OCI-LY3 (cell line): Measurements from ENCODE around the gene PMEL.
A peak's percentile ranks its signal among the peaks of the same experiment; 100 is the strongest.

Experiments
- H2AFZ ChIP-seq: fragments of 200-600, 300-600 bp; shearing (Covaris generic); 2 replicates; pipeline ENCODE4 v1.6.0; 2014; ENCODE audit warnings: antibody characterized with exemption, low read depth, low read length
- H3K27ac ChIP-seq: fragments of 200-600, 300-600 bp; sonication (generic); 2 replicates; pipeline ENCODE4 v1.5.1; 2014; ENCODE audit warnings: mild to moderate bottlenecking, low read length, moderate library complexity, mixed read lengths
- H3K27me3 ChIP-seq: fragments of 200-600, 300-600 bp; sonication (generic); 2 replicates; pipeline ENCODE4 v1.6.1; 2014; ENCODE audit warnings: low read depth, low read length, mixed read lengths
- H3K36me3 ChIP-seq: fragments of 200-600, 300-600 bp; sonication (generic); replicated peaks from 2 replicates; pipeline ENCODE3; 2014; ENCODE audit warnings: low read depth, low read length, mixed read lengths
- H3K4me1 ChIP-seq: fragments of 300-600, 200-600 bp; sonication (generic); 2 replicates; pipeline ENCODE4 v1.6.1; 2014; ENCODE audit warnings: low read length, mixed read lengths
- H3K4me2 ChIP-seq: fragments of 200-600, 300-600 bp; sonication (generic); 2 replicates; pipeline ENCODE4 v1.6.1; 2014; ENCODE audit warnings: low read length, mixed read lengths
- H3K4me3 ChIP-seq: fragments of 300-600, 200-600 bp; sonication (generic); 2 replicates; pipeline ENCODE4 v1.5.1; 2014; ENCODE audit warnings: antibody characterized with exemption, mild to moderate bottlenecking, low read length, moderate library complexity
- H3K79me2 ChIP-seq: fragments of 300-600, 200-600 bp; shearing (Covaris generic); 2 replicates; pipeline ENCODE4 v1.6.1; 2014; ENCODE audit warnings: mild to moderate bottlenecking, low read length, mixed read lengths
- H3K9ac ChIP-seq: fragments of 300-600, 200-600 bp; shearing (Covaris generic); 2 replicates; pipeline ENCODE4 v1.6.0; 2014; ENCODE audit warnings: mild to moderate bottlenecking, low read length, moderate library complexity
- H3K9me3 ChIP-seq: fragments of 200-600, 300-600 bp; shearing (Covaris generic); 2 replicates; pipeline ENCODE4 v1.6.1; 2014; ENCODE audit warnings: low read length, mixed read lengths; ENCODE audit not compliant: insufficient read depth
- H4K20me1 ChIP-seq: fragments of 200-600, 300-600 bp; sonication (generic); 2 replicates; pipeline ENCODE4 v1.6.1; 2016; ENCODE audit warnings: low read length, mixed read lengths; ENCODE audit not compliant: insufficient read depth
- CTCF ChIP-seq: fragments of 200-600, 300-600 bp; sonication (generic); IDR thresholded peaks from 2 replicates; pipeline ENCODE4 v1.5.1; 2014; ENCODE audit warnings: antibody characterized with exemption, low read length, low read depth
- EZH2phosphoT487 ChIP-seq: fragments of 200-600 bp; shearing (Covaris generic); IDR thresholded peaks from 2 replicates; pipeline ENCODE4 v1.6.1; 2018; ENCODE audit warnings: antibody characterized with exemption, mixed run types, low read depth

PMEL gene

GRCh38 chr12:55979069-55979468 lies 13.2 kb upstream of the PMEL start:
- H3K4me3 ChIP-seq = no peak overlapping the region
- H3K9ac ChIP-seq = no peak overlapping the region
- no peak overlapping the region for H3K4me2 ChIP-seq
- TF ChIP-seq EZH2phosphoT487 (no peak), CTCF (no peak)
- no peaks in the 10 kb centered on the region for H4K20me1 ChIP-seq
- no peak overlapping the region for H2AFZ ChIP-seq
- peaks cover 7% of the 10 kb centered on the region for H3K4me1 ChIP-seq
- H3K27me3 ChIP-seq = no peaks in the 10 kb centered on the region
- no peak overlapping the region for H3K27ac ChIP-seq
- H3K9me3 ChIP-seq = no peaks in the 10 kb centered on the region
- peaks cover 19% of the 10 kb centered on the region for H3K79me2 ChIP-seq
- peaks cover 11% of the 10 kb centered on the region for H3K36me3 ChIP-seq

GRCh38 chr12:55978393-55978792 lies 12.6 kb upstream of the PMEL start:
- H3K4me1 ChIP-seq = peaks cover 7% of the 10 kb centered on the region
- H3K4me2 ChIP-seq = no peak overlapping the region
- no peak overlapping the region for H3K27ac ChIP-seq
- no peaks in the 10 kb centered on the region for H3K9me3 ChIP-seq
- H3K9ac ChIP-seq = no peak overlapping the region
- no peak overlapping the region for H3K4me3 ChIP-seq
- no peaks in the 10 kb centered on the region for H3K27me3 ChIP-seq
- H2AFZ ChIP-seq = no peak overlapping the region
- no peak for TF ChIP-seq EZH2phosphoT487
- no peak for TF ChIP-seq CTCF
- H4K20me1 ChIP-seq = no peaks in the 10 kb centered on the region
- H3K79me2 ChIP-seq = peaks cover 20% of the 10 kb centered on the region
- peaks cover 11% of the 10 kb centered on the region for H3K36me3 ChIP-seq

- Histone ChIP-seq H3K9ac (peak overlapping the region; percentile 86), H4K20me1 (no peaks in the 10 kb centered on the region), H3K36me3 (peaks cover 17% of the 10 kb centered on the region), H3K4me3 (peak overlapping the region; percentile 87), H3K9me3 (no peaks in the 10 kb centered on the region), H3K27me3 (no peaks in the 10 kb centered on the region), H3K79me2 (peaks cover 20% of the 10 kb centered on the region), H3K27ac (peak overlapping the region; percentile 61), H3K4me2 (peak overlapping the region; percentile 75), H2AFZ (no peak overlapping the region), H3K4me1 (peaks cover 16% of the 10 kb centered on the region)
- TF ChIP-seq CTCF = no peak
- no peak for TF ChIP-seq EZH2phosphoT487
Measured at GRCh38 chr12:55974308-55974730, 8.5 kb upstream of the PMEL start.

GRCh38 chr12:55973599-55974307 lies 7.9 kb upstream of the PMEL start, which contains the start of gene RAB5B:
Gene RAB5B (plus strand): TSS chr12:55974078. CDS start chr12:55986961, 12,883 bp downstream.
- Histone ChIP-seq H3K9me3 (no peaks in the 10 kb centered on the region), H3K27ac (peak within 1 kb of the TSS; percentile 61), H4K20me1 (no peaks in the 10 kb centered on the region), H3K27me3 (no peaks in the 10 kb centered on the region), H3K4me2 (peak within 1 kb of the TSS; percentile 75), H2AFZ (no peak within 1 kb of the TSS), H3K79me2 (peaks cover 20% of the 10 kb centered on the region), H3K36me3 (peaks cover 20% of the 10 kb centered on the region), H3K4me3 (peak within 1 kb of the TSS; percentile 87), H3K4me1 (peaks cover 21% of the 10 kb centered on the region), H3K9ac (peak within 1 kb of the TSS; percentile 86)
- TF ChIP-seq EZH2phosphoT487 (no peak), CTCF (no peak)
